ENCODE data around the gene OBP2B.
A peak's percentile ranks its signal among the peaks of the same experiment; 100 is the strongest.
"Not testable (repeated sequence)": the region's sequence is repeated elsewhere in the genome, so short reads cannot be mapped to it uniquely, and the experiment has no call there.

Gene OBP2B

DNA sequence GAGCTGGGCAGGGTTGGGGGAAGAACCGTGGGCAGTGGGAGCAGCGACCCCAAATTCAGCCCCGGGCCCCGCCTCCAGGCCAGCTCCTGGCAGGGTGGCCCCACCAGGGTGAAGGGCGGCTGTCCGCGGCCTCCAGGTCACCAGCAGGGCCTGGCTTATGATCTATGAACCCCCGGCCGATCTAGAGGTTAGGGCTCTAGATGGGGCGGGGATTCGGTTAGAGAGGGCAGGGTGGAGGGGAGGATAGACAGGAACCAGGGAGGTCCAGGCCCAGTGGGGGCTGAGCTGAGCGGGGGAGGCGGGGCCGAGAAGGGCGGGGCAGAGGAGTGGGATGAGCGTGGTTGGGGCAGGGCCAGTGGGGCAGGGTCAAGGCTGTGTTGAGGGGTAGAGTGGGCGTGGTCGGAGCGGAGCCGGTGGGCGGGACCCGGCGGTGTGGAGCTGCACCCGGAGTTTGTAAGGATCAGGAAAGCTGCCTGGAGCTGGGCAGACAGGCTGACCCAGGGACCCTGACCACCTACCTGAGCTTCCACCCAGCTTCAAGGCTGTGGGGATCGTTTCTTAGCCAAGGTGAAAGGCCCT is 29.3 kb upstream of the OBP2B start:
- peak; percentile 7 for DNase-seq (ENCODE audit: low spot score)

DNA sequence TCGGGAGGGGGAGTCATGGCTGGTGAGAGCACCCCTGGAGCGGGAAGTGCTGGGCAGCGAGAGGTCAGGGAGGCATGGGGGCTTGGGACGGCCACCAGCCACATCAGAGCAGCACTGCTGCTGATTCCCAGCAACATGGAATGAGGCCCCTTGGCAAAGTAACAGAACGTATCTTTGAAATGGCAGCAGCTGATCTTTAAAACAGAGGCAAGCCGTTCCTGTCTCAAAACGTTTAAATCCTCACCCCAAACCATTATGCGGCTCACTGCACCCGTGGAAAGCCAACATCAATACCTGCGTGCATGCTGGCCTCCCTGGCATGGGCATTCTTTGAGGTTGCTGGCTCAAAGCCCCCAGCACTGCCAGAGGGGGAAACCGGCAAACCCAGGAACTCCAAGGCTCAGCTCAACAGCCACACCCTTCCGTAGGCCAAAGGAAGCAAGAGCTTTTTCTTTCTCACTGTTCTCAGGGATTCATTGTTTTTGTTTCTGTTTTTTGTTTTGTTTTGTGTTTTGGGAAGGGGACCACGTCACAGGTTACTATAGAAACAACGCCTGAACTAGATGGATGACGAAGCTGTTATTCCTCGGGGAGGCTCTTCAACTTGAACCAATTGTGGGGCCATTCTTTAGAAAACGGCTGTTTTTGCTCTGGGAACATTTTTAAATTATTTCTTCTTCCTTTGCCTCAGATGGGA is 28.1 kb upstream of the OBP2B start:
- no peak for DNase-seq (ENCODE audit: low spot score)

DNA sequence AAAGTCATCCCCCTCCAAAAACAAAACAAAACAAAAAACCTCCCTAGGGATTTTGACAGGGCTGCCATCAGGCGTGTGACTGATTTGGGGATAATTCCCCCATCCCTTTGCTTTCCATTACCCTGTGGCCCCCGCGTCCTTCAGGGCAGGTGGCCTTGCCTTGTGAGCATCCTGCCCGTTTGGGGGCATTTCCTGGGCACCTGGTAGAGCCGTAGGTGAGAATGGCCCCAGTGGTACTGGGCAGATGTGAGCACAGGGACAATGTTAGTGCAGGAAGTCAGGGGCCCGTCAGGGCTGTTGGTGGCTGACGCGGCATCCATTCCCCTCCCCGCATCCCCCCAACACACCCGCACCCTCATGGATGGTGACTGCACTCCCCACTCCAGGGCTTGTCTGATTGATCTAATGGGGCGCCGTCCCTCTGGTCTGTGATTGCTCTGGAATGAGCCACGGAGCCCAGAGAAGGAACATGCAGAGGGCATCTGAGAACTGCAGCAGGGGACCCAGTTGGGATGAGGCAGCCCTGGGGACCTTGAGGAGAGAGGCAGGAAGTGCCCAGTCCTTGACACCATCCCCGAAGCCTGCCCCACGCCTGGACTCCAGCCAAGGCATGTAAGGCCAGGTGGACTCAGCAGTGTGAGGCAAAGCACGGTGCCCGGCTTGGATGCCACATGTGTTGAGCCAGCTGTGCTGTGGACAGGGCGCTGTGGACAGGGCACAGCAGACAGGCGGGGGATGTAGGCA is 27.4 kb upstream of the OBP2B start:
- DNase-seq (ENCODE audit: low spot score) = not testable (repeated sequence)

DNA sequence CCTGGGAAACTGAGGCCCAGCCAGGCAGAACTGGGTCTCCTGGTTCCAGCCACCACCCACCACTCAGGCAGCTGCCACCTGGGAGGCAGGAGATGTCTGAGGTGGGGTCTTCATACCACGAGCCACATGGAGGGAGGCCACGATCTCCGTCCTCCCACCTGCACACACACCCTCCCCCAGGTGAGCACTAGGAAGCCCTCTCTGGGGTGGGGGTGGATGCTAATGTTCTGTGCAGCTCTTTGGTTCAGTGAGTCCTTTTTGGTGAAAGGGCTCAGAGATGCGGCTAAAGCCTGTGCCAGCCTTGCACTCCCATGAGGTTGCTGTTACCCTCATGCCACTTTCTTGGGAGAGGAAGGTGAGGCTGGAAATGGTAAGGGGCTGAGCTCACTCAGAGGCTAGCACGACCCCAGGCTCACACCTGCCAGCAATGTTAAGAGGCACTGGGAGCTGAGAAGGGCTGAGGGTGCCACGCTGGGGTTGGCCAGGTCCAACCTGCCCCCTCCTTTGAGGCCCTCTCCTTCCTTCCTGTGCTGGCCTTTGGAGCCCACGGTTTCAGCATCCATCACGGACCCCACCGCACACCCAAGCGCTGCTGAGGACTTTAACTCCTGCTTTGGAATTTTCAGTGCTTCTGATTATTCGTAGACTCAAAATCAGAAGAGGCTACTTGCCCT is 26.6 kb upstream of the OBP2B start:
- no peak for DNase-seq (ENCODE audit: low spot score)

DNA sequence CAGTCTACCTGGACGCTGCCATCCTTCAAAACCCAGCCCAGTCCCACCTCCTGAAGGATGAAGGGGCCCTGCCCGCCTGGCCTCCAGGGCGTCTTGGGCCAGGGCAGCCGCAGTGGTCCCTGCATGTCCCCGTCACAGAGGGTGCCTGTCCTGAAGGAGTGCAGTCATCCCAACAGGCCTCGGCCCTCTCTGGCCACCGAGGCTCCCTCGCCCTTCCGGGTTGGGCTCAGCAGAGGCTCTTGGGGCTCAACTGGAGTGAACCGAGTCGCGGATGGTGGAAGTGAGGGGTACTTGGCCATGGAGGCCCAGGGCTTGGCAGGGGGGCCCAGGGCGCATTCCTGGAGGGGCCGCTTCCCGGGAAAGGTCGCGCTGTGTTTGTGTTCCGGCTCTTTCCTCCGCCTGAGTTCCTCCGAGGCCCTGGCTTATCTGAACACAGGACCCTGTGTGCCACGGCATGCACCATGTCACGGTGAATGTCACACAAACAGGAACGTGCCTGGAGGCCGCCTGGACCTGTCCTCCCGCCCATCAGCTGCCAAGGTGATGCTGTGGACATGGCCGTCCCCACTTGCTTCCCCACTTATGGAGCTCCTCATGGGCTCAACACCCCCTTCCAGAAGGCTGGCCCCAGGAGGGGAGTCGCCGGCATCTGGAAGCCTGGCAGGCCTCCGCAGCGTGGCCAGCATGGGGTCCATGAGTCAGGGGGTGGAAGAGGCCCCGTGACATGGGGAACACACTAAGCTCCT is 25.7 kb upstream of the OBP2B start:
- DNase-seq (ENCODE audit: low spot score) = no peak

DNA sequence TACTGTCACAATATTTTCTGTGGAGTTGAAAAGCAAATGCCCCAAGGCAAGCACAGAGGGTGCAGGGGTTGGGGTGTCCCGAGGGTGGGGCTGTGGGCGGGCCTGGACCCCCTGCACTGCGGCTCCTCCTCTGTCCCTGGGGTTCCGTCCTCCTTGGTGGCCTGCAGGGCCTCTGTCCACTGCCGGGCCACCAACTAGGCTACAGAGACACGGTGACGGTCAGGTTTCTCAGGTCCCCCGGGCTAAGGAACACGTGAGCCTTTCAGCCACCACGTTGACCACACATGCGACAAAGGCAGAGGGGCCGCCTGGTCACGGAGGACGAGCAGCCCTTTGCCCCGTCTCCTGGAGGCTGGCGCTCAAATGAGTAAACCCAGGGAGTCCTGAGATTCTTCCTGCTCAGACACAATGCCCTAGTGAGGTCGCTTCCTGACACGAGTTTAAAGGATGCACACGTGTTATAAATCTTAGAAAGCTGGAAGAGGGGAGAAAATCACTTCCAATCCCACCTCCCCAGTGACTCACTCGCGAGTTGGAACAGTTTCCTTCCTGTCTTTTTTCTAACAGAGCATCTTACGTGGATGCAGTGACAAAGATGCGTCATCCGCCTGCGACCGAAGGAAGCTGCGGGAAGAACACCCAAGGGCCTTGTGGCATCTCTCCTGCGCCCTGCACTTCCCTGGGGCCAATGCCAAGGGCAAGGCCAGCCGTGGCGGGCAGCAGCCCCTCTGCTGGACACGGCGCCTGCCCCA is 24.8 kb upstream of the OBP2B start:
- no peak for DNase-seq (ENCODE audit: low spot score)

DNA sequence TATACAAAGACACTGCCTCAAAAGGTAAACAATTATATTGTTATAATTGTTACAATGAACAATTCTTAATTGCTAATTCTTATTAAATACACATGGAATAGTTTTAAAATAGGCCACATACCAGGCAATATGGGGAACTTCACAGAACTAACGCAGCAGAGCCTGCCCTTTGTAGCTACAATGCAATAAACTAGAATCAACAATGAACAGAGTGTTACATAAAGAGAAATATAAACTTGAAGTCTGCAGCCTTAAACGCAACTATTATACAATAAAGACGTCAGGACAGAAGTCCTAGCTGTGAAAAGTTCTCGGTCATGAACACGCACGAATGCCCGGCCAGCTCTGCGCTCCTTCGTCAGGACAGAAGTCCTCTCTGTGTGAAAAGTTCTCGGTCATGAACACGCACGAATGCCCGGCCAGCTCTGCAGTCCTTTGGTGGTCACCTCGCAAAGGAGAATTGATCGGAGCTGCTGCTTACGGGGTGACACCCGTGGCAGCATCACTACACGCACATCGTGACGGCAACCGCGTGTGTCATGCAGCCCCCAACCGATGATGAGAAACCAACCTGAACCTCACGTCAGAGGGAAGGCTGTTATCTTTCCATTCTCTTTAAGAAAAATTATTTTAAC is 23.0 kb upstream of the OBP2B start:
- not testable (repeated sequence) for DNase-seq (ENCODE audit: low spot score)

DNA sequence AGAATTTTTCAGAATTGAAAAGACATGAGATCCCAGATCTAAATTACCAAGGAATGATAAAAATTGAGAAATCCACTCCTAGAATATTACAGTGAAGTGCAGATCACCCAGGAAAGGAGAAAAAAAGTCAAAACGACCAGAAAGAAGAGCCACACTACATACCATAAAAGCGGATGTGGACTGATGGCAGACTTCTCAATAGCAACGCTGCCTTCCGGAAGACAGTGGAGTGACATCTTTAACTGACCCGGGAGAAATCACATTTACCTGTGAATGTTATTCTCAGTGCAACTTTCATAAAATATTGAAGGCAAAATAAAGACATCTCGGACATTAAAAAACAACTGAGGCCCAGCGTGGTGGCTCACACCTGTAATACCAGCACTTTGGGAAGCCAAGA is 21.5 kb upstream of the OBP2B start:
- DNase-seq (ENCODE audit: low spot score) = not testable (repeated sequence)

DNA sequence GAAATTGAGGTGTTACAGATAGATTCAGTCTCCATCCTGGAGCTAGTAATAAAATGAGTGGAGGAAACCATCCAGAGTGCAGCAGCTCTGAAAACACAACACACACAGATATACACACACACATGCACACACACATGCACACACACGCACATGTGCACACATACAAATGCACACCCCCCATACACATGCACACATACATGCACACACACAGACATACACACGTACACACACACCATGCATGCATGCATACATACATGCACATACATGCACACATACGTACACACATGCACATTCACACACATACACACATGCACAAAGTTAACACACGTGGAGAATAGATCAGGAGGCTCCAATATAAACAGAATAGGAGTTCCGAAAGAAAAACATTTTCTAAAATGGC is 21.0 kb upstream of the OBP2B start:
- no peak for DNase-seq (ENCODE audit: low spot score)

DNA sequence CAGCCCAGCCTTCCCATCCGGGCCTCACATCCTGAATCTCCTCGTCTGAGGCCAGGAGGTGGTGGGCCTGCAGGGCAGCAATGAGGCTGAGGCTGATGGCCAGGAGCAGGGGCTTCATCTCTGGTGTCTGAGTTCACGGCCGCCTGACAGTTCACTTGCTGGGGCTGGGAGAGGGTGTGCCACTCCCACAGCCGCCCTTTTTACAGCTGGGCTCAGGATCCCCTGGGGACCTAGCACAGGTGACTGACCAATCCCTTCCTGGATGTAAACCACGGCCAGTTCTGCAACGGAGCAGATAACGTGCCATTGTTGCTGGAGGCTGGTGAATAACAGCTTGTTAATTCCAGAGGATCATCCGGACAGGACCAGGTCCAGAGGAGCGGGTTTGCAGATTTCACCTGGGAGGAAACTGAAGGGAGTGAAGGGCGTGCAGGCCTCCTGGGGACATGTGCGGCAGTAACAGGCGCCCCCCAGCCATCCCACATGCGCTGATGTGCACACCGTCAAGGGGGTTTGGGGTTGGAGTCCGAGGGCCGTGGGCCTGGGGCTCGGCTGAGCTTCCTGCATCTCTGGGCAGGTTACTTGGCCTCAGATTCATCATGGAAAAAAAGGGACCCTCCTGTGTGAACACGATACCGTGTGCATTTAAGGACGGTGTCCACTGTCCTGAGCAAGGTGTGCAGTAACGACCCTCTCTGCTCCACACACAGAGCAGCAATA is 19.6 kb upstream of the OBP2B start:
- DNase-seq (ENCODE audit: low spot score) = not testable (repeated sequence)

DNA sequence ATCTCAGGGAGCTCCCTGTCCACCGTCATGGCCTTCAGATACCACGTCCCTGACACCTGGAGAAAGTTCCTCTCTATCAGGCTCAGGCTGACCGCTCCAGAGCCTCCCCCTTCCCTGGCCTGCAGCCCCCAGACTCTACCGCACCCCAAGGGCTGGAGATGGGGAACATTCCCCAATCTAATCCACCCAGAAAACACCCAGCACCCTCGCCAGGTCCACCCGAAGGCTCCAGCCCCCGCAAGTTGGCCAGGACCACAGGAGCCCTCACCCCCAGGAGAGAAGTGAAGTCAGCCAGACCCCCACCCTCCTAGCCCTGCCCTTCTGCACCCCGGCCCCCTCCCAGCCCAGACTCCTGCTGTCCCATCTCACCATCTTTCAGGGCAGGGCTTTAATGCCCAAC is 18.9 kb upstream of the OBP2B start:
- not testable (repeated sequence) for DNase-seq (ENCODE audit: low spot score)

DNA sequence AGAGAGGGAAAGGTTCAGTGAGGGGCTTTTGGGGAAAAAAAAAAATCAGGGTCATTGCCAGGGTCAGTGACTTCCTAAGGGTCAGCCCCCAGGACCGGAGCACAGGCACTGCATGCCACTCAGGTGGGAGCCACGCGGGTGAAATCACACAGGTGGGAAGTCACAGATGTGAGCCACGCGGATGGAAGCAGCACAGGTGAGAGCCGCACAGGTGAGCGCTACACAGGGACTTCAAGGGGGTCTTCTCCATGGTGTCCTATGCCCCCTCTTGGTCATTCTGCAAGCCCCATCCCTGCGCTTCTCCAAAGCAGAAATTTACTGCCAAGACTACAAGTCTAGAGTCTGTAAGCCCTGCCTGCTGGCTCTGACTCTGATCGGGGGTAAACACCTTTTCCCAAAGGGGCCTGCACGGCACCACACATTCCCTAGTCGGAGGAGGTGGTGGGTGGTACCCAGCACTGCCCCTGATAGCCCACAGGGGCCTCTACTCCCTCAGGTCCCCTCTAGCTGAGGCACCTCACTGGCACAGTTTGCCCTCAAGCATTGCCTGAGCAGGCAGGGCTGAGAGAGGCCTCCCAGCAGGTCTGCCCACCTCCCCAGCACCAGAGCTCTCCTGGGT is 18.3 kb upstream of the OBP2B start:
- DNase-seq (ENCODE audit: low spot score) = no peak

DNA sequence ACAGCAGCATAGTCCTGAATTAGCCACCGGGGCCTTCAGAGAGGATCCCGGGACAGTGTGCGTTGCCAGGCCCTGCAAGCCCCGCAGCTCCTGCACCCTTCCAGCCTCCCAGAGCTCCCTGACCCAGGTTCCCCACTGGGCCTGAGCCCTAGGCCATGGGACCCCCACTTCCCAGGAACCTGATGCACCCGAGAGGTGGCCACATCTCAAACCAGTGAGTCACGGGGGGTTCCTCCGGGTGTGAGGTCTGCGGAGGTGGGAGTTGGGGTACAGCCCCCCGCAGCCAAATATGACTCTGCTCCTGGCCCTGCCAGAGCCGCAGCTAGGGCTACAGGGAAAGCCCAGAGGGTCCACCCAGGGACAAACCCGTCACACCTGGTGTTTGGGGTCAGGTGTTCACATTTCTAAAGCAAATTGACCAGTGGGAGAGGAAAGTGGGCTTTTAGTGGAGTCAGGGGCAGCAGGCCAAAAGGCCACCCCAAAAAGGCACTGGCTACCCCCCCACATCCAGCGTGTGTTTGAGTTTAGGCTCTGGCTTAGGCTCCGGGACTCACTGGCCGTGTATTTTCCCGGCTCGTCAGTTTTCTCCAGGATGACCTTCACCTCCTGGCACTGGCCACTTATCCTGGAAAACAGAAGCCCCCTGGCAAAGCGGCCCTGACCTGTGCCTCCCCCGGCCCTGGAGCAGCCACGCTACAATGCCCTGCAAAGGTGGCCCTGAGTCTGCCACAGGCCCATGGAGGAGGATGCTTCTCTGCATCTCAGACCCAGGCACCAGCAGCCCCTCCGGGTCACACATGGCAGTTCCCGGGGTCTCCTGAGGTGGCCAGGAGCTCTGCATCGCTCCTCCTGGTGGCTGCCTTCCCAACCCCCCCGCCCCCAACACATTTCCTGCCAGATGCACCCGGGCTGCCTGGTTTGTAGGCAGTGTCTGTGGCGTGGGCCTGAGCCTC is 17.4 kb upstream of the OBP2B start:
- DNase-seq (ENCODE audit: low spot score) = no peak

DNA sequence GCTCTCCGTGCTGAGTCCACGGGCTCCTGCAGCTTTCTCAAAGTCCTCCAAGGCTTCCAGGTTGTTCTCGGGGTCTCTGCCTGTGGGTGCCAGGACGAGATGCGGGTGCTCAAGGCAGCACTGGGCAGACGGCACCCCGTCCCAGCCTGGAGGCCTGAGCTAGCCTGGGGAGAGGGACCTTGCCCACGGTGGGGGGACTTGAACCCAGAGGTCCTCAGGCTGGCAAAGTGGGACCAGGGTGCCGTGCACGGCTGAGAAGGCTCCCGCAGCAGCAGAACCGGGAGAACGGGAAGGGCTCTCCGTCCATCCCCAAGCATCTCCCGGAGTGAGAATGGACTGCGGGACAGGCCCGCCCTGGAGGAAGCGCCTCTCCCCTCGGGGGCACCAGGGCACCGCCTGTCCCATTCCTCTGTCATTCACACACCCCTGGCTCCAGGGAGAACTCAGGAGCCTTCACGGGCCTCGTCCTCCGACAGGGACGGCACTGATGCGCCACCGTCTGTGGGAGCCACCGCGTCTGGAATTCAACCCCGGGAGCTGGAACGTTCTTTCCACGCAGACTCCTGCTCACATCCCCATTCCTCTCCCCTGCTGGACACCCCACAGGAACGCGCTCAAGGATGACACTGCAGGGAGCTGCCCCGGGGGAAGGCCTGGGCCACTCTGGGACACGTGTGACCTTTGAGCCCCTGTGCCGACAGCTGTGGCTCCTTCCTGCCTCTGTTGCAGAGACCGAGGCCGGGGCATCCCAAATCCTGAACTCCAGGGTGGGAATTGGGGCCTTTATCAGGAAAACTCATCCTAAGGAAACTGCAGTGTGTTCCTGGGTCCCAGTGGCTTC is 16.3 kb upstream of the OBP2B start:
- no peak for DNase-seq (ENCODE audit: low spot score)

DNA sequence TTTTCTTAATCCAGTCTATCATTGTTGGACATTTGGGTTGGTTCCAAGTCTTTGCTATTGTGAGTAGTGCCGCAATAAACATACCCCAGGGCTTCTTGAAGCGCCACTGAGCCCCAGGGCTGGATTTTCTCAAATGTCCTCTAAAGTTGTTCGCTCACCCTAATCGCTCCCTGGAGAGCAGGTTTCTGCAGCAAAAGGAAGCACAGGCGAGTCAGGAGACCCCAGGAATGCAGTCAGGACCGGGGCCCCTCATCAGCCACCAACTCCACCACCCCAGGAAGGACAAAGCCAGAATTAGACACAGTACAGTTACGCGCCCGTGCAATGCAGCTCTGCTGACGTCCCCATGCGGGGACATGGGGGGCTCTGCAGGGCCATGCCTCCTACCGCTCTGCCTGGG is 15.7 kb upstream of the OBP2B start:
- no peak for DNase-seq (ENCODE audit: low spot score)

DNA sequence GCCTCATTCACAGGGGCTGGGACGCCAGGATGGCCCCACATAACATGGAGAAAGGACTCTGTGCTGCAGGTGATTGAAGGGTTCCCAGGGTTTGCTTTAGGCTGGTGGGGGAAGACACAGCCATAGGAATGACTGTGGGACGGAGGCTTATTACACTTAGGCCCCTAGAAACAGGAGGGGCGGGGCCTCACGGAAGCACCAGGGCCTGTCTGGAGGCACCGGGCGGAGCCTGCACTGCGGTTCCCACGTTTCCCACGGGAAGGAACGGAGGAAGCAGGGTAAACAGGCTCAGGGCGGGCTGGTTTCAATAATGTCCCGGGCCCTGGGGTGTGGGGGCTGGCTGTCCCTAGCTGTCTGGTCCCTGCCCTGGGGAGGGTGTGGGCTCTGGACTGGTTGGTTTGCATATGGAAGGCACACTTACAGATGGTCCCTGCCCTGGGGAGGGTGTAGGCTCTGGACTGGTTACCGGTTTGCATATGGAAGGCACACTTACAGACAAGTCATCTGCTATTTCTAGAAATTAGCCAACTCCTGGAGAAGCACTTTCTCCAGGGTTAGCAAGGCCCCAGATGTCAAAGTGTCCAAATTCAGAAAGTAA is 14.2 kb upstream of the OBP2B start:
- not testable (repeated sequence) for DNase-seq (ENCODE audit: low spot score)

DNA sequence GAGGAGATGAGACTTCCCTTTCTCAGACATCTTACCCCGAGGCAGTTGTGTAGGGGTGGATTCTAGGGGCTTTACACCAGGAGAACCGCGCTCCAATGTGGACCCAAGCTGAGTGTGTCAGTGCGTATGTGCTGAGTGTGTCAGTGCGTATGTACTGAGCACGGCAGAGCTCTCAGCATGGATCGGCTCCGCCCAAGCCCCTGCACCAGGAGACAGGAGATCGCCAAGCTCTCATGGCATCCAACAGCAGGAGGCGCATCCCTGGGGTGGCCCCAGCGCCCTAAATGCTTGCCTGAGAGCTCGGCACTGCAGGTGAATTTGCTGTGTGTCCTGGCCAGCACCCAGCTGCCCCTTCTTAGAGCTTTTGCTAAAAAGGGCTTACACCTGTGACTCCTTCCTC is 12.9 kb upstream of the OBP2B start:
- DNase-seq (ENCODE audit: low spot score) = not testable (repeated sequence)

Measured in CD4-positive, alpha-beta T cell treated with Interleukin-15 for 4 hours (primary cell).